T-cell (primary cell): Measurements from ENCODE around the gene SLC32A1. TPM values are rescaled to one million over a fixed set of nuclear protein-coding genes. Genes with fewer than 3 reads are reported as not detected.
A peak's percentile ranks its signal among the peaks of the same experiment; 100 is the strongest.

Experiments
- ATAC-seq, 4 experiments: fragments of 200-7000 bp in 3 of 4; fragments of 150-1000 bp in 1 of 4; cut with Tn5 transposase; replicated peaks in 1 of 4; 1 replicate in 3 of 4; 2 replicates in 1 of 4; pipeline ENCODE4 v1.10.0; 2021; ENCODE audit warnings: moderate library complexity in 3 of 4, mild to moderate bottlenecking in 2 of 4, moderate number of reproducible peaks in 1 of 4
- CTCF ChIA-PET, 2 donors: fragments of 300-600 bp; sonication (Branson Sonifier 250); formaldehyde crosslinking; loops; one replicate each; lab custom pipeline; 2022; ENCODE audit warnings: antibody characterized with exemption in 2 of 2; lab: Charles Lee
- POLR2A ChIA-PET, 2 donors: fragments of 300-600 bp; sonication (Branson Sonifier 250); formaldehyde crosslinking; loops; one replicate each; lab custom pipeline; 2022; ENCODE audit warnings: antibody characterized with exemption in 2 of 2; lab: Charles Lee
- DNase-seq, 35 experiments: peaks; one replicate each; pipeline versions ENCODE4 v3.0.0 to v3.0.0-alpha.2; 2013 to 2023
- H3K27ac ChIP-seq: one replicate; pipeline ENCODE4 v1.5.1; 2013; ENCODE audit warnings: low read length
- H3K27me3 ChIP-seq, 2 experiments: replicated peaks in 1 of 2; 1 replicate in 1 of 2; 2 replicates in 1 of 2; pipeline versions ENCODE4 v1.6.1 to v1.7.0; 2013; ENCODE audit warnings: low read length in 1 of 2, mixed read lengths in 1 of 2; ENCODE audit not compliant: control insufficient read depth in 2 of 2, insufficient read depth in 2 of 2; ENCODE audit errors: extremely low read depth in 1 of 2
- H3K36me3 ChIP-seq, 2 donors: 1 replicate in 1 of 2; 2 replicates in 1 of 2; pipeline versions ENCODE4 v1.6.1 to v1.7.0; 2013; ENCODE audit warnings: low read length in 1 of 2; ENCODE audit not compliant: control insufficient read depth in 2 of 2, insufficient read depth in 1 of 2; ENCODE audit errors: extremely low read depth in 1 of 2
- H3K4me1 ChIP-seq, 2 experiments: 1 replicate in 1 of 2; 2 replicates in 1 of 2; pipeline versions ENCODE4 v1.6.1 to v1.7.0; 2013; ENCODE audit warnings: low read length in 2 of 2, mixed read lengths in 1 of 2; ENCODE audit not compliant: insufficient read depth in 2 of 2, control insufficient read depth in 1 of 2; ENCODE audit errors: extremely low read depth in 1 of 2
- H3K4me3 ChIP-seq, 2 donors: 1 replicate in 1 of 2; 2 replicates in 1 of 2; pipeline versions ENCODE4 v1.5.1 to v1.7.0; 2013; ENCODE audit warnings: mild to moderate bottlenecking in 2 of 2, low read length in 1 of 2, moderate library complexity in 1 of 2; ENCODE audit not compliant: control insufficient read depth in 1 of 2; ENCODE audit errors: extremely low read depth in 1 of 2
- H3K9me3 ChIP-seq: 2 replicates; pipeline ENCODE4 v1.7.0; 2013
- H3K27ac Mint-ChIP-seq, 2 donors: one replicate each; pipeline ENCODE4 v1.8.0; 2020 to 2021; ENCODE audit warnings: mild to moderate bottlenecking in 2 of 2, mixed read lengths in 2 of 2
- H3K27me3 Mint-ChIP-seq, 2 donors: one replicate each; pipeline ENCODE4 v1.8.0; 2021 to 2022; ENCODE audit warnings: mixed read lengths in 2 of 2
- H3K36me3 Mint-ChIP-seq: one replicate; pipeline ENCODE4 v1.8.0; 2021; ENCODE audit warnings: mixed read lengths
- H3K4me1 Mint-ChIP-seq, 3 donors: one replicate each; pipeline ENCODE4 v1.8.0; 2020 to 2022; ENCODE audit warnings: mixed read lengths in 3 of 3, mild to moderate bottlenecking in 1 of 3
- H3K4me3 Mint-ChIP-seq, 3 donors: one replicate each; pipeline ENCODE4 v1.8.0; 2020 to 2022; ENCODE audit warnings: mild to moderate bottlenecking in 3 of 3, mixed read lengths in 3 of 3, moderate library complexity in 3 of 3
- H3K9me3 Mint-ChIP-seq, 3 donors: one replicate each; pipeline ENCODE4 v1.8.0; 2020 to 2022; ENCODE audit warnings: mixed read lengths in 3 of 3
- WGBS: methylation state at CpG from one replicate; pipeline ENCODE4 v1.1.5; 2013; ENCODE audit warnings: missing lambda C conversion rate; ENCODE audit not compliant: insufficient coverage; 5-methylcytosine and 5-hydroxymethylcytosine counted together
- total RNA-seq, 35 experiments: library from RNA in 6 of 35; stranded (reverse) in 6 of 35; fragments of 120-200 nt in 1 of 35; gene quantifications; one replicate each; pipeline versions ENCODE4 v1.2.1 to v1.2.4 and lab custom pipeline; 2013 to 2026

SLC32A1 gene, protein sequence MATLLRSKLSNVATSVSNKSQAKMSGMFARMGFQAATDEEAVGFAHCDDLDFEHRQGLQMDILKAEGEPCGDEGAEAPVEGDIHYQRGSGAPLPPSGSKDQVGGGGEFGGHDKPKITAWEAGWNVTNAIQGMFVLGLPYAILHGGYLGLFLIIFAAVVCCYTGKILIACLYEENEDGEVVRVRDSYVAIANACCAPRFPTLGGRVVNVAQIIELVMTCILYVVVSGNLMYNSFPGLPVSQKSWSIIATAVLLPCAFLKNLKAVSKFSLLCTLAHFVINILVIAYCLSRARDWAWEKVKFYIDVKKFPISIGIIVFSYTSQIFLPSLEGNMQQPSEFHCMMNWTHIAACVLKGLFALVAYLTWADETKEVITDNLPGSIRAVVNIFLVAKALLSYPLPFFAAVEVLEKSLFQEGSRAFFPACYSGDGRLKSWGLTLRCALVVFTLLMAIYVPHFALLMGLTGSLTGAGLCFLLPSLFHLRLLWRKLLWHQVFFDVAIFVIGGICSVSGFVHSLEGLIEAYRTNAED
- not detected for total RNA-seq
- total RNA-seq (2013) = not detected
- total RNA-seq (lab: John Stamatoyannopoulos, UW) = 0 to 0.49 (median 0) reads per million in 29 experiments

DNA sequence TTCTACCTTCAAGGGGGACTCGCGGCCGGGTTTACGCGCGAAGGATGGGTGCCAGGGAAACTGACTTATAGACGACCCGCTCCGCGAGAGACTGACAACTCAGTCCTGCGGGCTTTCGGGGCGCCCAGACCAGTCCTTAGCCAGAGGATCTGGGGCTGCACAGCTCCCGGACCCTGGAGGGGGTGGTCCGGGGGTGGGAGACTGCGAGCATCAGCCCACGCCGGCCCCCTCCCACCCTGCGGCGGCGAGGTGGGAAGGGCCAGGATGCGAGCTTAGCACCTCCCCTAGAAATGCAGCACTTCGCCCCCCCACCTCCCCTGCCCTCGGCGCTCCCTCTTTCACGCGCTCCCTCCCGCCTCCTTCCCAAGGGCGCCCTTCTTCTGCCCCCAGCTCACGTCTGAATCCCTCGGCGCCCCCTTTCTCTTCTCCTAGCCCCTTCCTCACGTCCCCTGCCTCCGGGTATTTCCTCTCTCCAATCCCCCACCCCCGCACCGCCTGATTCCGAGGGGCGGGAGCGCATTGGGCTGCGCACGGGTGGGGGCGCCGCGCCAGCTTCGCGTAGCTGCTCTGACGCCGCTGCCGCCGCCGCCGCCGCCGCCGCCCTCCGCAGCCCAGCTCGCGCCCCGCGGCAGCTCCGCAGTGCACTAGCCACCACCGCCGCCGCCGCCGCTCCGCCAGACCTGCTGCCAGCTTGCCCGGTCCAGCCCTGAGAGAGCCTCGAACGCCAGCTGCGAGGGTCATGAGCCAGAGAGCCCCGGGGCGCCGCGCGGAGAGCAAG is at the start of gene SLC32A1:
SLC32A1 (plus strand) TSS at position 639 of the 778 bp plus-strand sequence. CDS start 239 bp downstream, outside the sequence.
- no peak within 1 kb of the TSS for H3K27ac Mint-ChIP-seq
- WGBS = 3% methylated on average over 57 of the region's 76 CpGs
- H3K27me3 Mint-ChIP-seq = peaks cover 72 to 88% of the 10 kb centered on the region in 2 donors
- Histone ChIP-seq H3K27me3 (peaks cover 30 to 91% of the 10 kb centered on the region in 2 experiments), H3K4me1 (peaks cover 5 to 59% of the 10 kb centered on the region in 2 experiments), H3K9me3 (no peaks in the 10 kb centered on the region), H3K27ac (no peak within 1 kb of the TSS), H3K36me3 (no peaks in the 10 kb centered on the region), H3K4me3 (peak within 1 kb of the TSS in 1 of 2 donors; percentile 15)
- H3K9me3 Mint-ChIP-seq = peaks cover 0 to 2% (median 0%) of the 10 kb centered on the region in 3 donors
- peaks cover 41 to 47% (median 45%) of the 10 kb centered on the region in 3 donors for H3K4me1 Mint-ChIP-seq
- ATAC-seq (no peak), DNase-seq (peak in 4 of 35 experiments; percentile 8 to 28 (median 9))
- H3K36me3 Mint-ChIP-seq = peaks cover under 1% of the 10 kb centered on the region
- POLR2A ChIA-PET = no interaction called here
- CTCF ChIA-PET = interaction anchor here (0.5 to 0.6 kb wide), 2 partner anchors 8 to 10 kb away, joined by 3 to 7 read pairs; no protein-coding TSS in a partner anchor
- H3K4me3 Mint-ChIP-seq = peak within 1 kb of the TSS; percentile 50 to 64 (median 52)

DNA sequence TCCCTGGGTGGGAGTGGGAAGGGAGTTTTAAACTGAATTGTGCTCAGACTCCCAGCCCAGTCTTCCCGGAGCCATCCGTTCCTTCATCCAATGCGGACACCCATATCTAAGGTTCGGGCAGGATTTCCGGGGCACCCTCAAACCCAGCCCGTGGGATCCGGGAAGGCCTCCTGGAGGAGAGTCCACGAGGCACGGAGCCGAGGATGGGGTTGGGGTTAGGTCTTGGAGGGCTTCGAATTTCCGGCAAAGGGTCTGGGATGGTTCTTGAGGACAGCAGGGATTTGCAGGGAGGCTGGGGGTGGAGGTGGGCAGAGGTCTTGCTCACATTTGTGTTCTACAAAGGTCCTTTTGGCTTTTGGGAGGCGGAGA is 49.5 kb upstream of the SLC32A1 start:
- no peak for ATAC-seq
- Histone ChIP-seq H3K27ac (no peak overlapping the region), H3K9me3 (no peaks in the 10 kb centered on the region), H3K4me3 (peak overlapping the region in 1 of 2 donors; percentile 11), H3K27me3 (peaks cover 6 to 47% of the 10 kb centered on the region in 2 experiments), H3K36me3 (no peaks in the 10 kb centered on the region), H3K4me1 (peaks cover 0 to 17% of the 10 kb centered on the region in 2 experiments)
- H3K4me1 Mint-ChIP-seq = peaks cover 6 to 15% (median 10%) of the 10 kb centered on the region in 3 donors
- H3K36me3 Mint-ChIP-seq = no peaks in the 10 kb centered on the region
- ChIA-PET POLR2A (no interaction called here), CTCF (interaction anchor here in 1 of 2 donors (0.6 kb wide), 1 partner anchor 19 kb away, joined by 3 read pairs; no protein-coding TSS in a partner anchor)
- no peak for DNase-seq
- H3K9me3 Mint-ChIP-seq = no peaks in the 10 kb centered on the region
- peaks cover 24 to 49% of the 10 kb centered on the region in 2 donors for H3K27me3 Mint-ChIP-seq
- H3K27ac Mint-ChIP-seq = no peak overlapping the region
- WGBS = 55% methylated on average over 11 of the region's 13 CpGs
- H3K4me3 Mint-ChIP-seq = peak overlapping the region; percentile 67 to 81 (median 69)

DNA sequence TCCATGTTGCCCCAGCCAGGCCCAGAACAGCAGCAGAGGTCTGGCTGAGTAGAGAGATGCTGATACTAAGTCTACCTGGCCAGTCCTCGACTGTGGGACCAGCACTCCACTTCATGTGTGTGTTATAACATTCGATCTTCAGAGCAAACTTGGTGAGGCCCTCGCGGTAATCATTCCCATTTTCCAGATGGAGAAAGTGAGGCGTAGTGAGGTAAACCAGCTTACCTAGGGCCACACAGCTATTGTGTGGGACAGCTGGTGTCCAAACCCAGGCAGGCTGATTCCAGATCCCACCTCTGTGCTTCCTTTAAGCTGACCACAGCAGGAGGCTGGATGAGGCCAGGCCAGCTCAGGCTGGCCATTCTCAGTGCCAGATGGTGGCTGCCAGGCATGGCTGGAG is 47.7 kb upstream of the SLC32A1 start:
- 87% methylated on average over 4 of the region's 5 CpGs for WGBS
- Histone ChIP-seq H3K27me3 (peaks cover 3 to 40% of the 10 kb centered on the region in 2 experiments), H3K36me3 (no peaks in the 10 kb centered on the region), H3K9me3 (no peaks in the 10 kb centered on the region), H3K4me1 (peaks cover 0 to 17% of the 10 kb centered on the region in 2 experiments), H3K27ac (no peak overlapping the region), H3K4me3 (no peak overlapping the region)
- CTCF ChIA-PET = no interaction called here
- Mint-ChIP-seq H3K4me1 (peaks cover 6 to 15% (median 10%) of the 10 kb centered on the region in 3 donors), H3K36me3 (no peaks in the 10 kb centered on the region), H3K9me3 (peaks cover 0 to 5% (median 4%) of the 10 kb centered on the region in 3 donors), H3K27ac (no peak overlapping the region), H3K4me3 (no peak overlapping the region), H3K27me3 (peaks cover 28 to 52% of the 10 kb centered on the region in 2 donors)
- POLR2A ChIA-PET = no interaction called here
- DNase-seq (no peak), ATAC-seq (no peak)

DNA sequence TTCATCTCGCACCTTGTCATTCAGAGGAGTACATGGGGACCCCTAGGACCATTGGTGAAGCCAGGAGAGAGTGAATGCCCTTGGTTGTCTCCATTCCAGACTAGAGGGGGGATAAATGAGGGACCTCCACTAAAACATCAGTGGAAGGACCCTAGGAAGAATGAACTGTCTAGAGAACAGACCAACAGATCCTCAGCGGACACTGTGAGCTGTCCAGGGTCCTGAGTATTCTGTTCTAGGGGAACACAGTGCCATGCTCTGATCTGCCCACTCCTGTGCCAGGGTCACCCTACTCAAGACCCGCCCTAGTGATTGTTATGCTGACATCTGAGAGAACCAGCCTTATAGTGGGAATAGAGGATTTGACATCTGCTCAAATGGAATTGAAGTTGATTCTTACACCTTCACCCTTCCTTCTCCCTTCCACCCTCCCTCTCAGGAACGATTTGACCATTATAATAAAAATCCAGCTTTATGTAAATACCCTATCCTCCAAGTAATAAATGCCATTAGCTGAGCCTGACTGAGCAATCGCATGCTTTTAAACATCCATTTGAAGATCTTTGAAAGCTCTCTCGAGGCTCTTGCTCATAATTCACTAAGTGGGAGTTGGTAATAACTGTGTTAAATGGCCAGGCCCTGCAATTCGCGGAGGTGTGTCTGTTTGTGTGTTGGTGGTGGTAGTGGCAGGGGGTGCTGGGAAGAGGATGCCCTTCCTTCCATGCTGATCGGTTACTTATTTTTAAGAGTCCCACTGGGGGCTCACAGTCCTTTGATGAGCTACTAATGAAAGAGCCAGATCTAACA is 43.6 kb upstream of the SLC32A1 start:
- H3K36me3 ChIP-seq = no peaks in the 10 kb centered on the region
- H3K4me3 ChIP-seq = no peak overlapping the region
- peaks cover 0 to 19% of the 10 kb centered on the region in 2 experiments for H3K27me3 ChIP-seq
- WGBS = 40% methylated on average over 1 of the region's 9 CpGs
- H3K4me1 Mint-ChIP-seq = no peaks in the 10 kb centered on the region
- H3K4me3 Mint-ChIP-seq = no peak overlapping the region
- ChIA-PET CTCF (no interaction called here), POLR2A (no interaction called here)
- peak in 14 of 35 experiments; percentile 4 to 50 (median 15) for DNase-seq
- H3K4me1 ChIP-seq = no peaks in the 10 kb centered on the region
- H3K27ac ChIP-seq = no peak overlapping the region
- no peaks in the 10 kb centered on the region for H3K36me3 Mint-ChIP-seq
- no peak for ATAC-seq
- peaks cover 44 to 50% of the 10 kb centered on the region in 2 donors for H3K27me3 Mint-ChIP-seq
- peaks cover 0 to 11% (median 4%) of the 10 kb centered on the region in 3 donors for H3K9me3 Mint-ChIP-seq
- no peaks in the 10 kb centered on the region for H3K9me3 ChIP-seq
- H3K27ac Mint-ChIP-seq = no peak overlapping the region

DNA sequence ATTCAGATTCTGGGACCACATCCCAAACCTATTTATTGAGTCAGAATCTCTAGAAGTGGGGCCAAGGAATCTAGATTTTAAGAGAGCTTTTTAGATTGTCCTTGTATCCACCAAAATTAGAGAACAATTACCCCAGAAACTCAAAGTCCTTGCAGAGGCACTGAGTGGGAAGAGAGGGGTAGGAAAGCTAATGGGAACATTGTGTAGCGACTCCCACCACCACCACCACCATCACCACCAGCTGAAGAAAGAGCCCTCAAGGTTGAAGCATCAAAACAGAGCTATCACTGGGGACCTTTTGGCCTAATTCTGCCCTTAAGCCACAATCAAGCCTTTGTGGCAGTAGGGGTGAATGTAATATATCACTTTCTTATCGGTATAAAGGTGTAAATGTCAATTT is 39.0 kb upstream of the SLC32A1 start:
- Histone ChIP-seq H3K4me1 (no peaks in the 10 kb centered on the region), H3K9me3 (no peaks in the 10 kb centered on the region), H3K4me3 (no peak overlapping the region), H3K27ac (no peak overlapping the region), H3K27me3 (peaks cover 0 to 25% of the 10 kb centered on the region in 2 experiments), H3K36me3 (no peaks in the 10 kb centered on the region)
- no peak for ATAC-seq
- Mint-ChIP-seq H3K27ac (no peak overlapping the region), H3K9me3 (peaks cover 0 to 8% (median 5%) of the 10 kb centered on the region in 3 donors), H3K4me1 (no peaks in the 10 kb centered on the region), H3K36me3 (no peaks in the 10 kb centered on the region), H3K4me3 (no peak overlapping the region), H3K27me3 (peaks cover 66 to 75% of the 10 kb centered on the region in 2 donors)
- ChIA-PET POLR2A (no interaction called here), CTCF (no interaction called here)
- no CpG with 5 or more reads among the region's 2 CpGs for WGBS
- DNase-seq = no peak
